ENCODE measurements around the gene SLC6A7.

GRCh38 chr5:150186897-150187296 lies 3.0 kb upstream of the SLC6A7 start:
- TF ChIP-seq CTCF (conservative IDR thresholded peaks at IDR 0.05; ENCODE audit: low read length): no peak
- no peak for TF ChIP-seq EZH2phosphoT487 (IDR thresholded peaks at IDR 0.05; ENCODE audit: borderline replicate concordance)

Measured in Loucy (cell line).